Measurements from ENCODE around the gene SFRP5. TPM values are rescaled to one million over a fixed set of nuclear protein-coding genes. Genes with fewer than 3 reads are reported as not detected.

The SFRP5 gene
- total and polyA plus RNA-seq, 2 of the 13 experiments (the other 11 are each of a cell fraction or from before 2014, with no cell fraction given) = 0.32 to 1.7 TPM

- TF ChIP-seq HIC2 (CRISPR knock-in tag; IDR thresholded peaks at IDR 0.05; ENCODE audit: low read depth) (no peak), ZNF773 (CRISPR knock-in tag; IDR thresholded peaks at IDR 0.05; ENCODE audit: borderline replicate concordance) (no peak), RELA (CRISPR knock-in tag; IDR thresholded peaks at IDR 0.05) (no peak), HNRNPL (IDR thresholded peaks at IDR 0.05; ENCODE audit: low read depth, low read length) (no peak), GRHL1 (CRISPR knock-in tag; conservative IDR thresholded peaks at IDR 0.05) (no peak), TIGD3 (CRISPR knock-in tag; IDR thresholded peaks at IDR 0.05; ENCODE audit: borderline replicate concordance) (no peak), ZNF460 (CRISPR knock-in tag; IDR thresholded peaks at IDR 0.05; ENCODE audit: borderline replicate concordance) (no peak), NFKBIZ (CRISPR knock-in tag; IDR thresholded peaks at IDR 0.05) (no peak), PAWR (CRISPR knock-in tag; IDR thresholded peaks at IDR 0.05; ENCODE audit: borderline replicate concordance) (no peak), ZNF646 (CRISPR knock-in tag; IDR thresholded peaks at IDR 0.05) (no peak), ZNF879 (CRISPR knock-in tag; IDR thresholded peaks at IDR 0.05) (no peak), RFX1 (IDR thresholded peaks at IDR 0.05) (no peak), IRF2 (CRISPR knock-in tag; IDR thresholded peaks at IDR 0.05) (peak; percentile 41; the same call in 1 of the 2 replicates), HDAC2 (CRISPR knock-in tag; IDR thresholded peaks at IDR 0.05) (no peak), PBX2 (CRISPR knock-in tag; IDR thresholded peaks at IDR 0.05) (no peak), ZNF562 (CRISPR knock-in tag; IDR thresholded peaks at IDR 0.05; ENCODE audit: borderline replicate concordance) (no peak), ZZZ3 (CRISPR knock-in tag; IDR thresholded peaks at IDR 0.05; ENCODE audit: borderline replicate concordance) (no peak), GZF1 (CRISPR knock-in tag; IDR thresholded peaks at IDR 0.05) (no peak)
Observed at GRCh38 chr10:97731346-97732051, 40.3 kb downstream of the SFRP5 start (continued).
